Loucy (cell line): ENCODE data around the gene MYPOP.

Source experiments
- H2AFZ ChIP-seq: fragments of 200-600 bp; sonication (generic); 2 replicates; pipeline ENCODE4 v1.6.0; 2016; ENCODE audit warnings: antibody characterized with exemption, mild to moderate bottlenecking, low read length, moderate library complexity
- H3F3A ChIP-seq: fragments of 200-600 bp; 2 replicates; pipeline ENCODE4 v1.6.0; 2016; ENCODE audit warnings: antibody characterized with exemption, low read depth, mild to moderate bottlenecking
- H3K27me3 ChIP-seq: fragments of 200-600 bp; sonication (generic); 2 replicates; pipeline ENCODE4 v1.6.1; 2014; ENCODE audit warnings: low read length, mild to moderate bottlenecking; ENCODE audit not compliant: insufficient read depth, poor library complexity, severe bottlenecking
- H3K36me3 ChIP-seq: fragments of 200-600 bp; sonication (generic); 2 replicates; pipeline ENCODE4 v1.6.1; 2016; ENCODE audit warnings: low read length; ENCODE audit not compliant: insufficient read depth
- H3K4me1 ChIP-seq: fragments of 200-600 bp; sonication (generic); 2 replicates; pipeline ENCODE4 v1.5.1; 2014; ENCODE audit warnings: low read length, mild to moderate bottlenecking; ENCODE audit not compliant: insufficient read depth, poor library complexity, severe bottlenecking
- H3K4me2 ChIP-seq: fragments of 200-600 bp; sonication (generic); 2 replicates; pipeline ENCODE4 v1.6.0; 2014; ENCODE audit warnings: antibody characterized with exemption, low read length, low read depth, mild to moderate bottlenecking; ENCODE audit not compliant: poor library complexity, severe bottlenecking
- H3K4me3 ChIP-seq: fragments of 200-600 bp; sonication (generic); 2 replicates; pipeline ENCODE4 v1.5.1; 2014; ENCODE audit warnings: low read length, mild to moderate bottlenecking, mixed read lengths; ENCODE audit not compliant: poor library complexity, severe bottlenecking
- H3K79me2 ChIP-seq: fragments of 200-600 bp; sonication (generic); 2 replicates; pipeline ENCODE4 v1.6.1; 2014; ENCODE audit warnings: low read length; ENCODE audit not compliant: insufficient read depth
- H3K9ac ChIP-seq: fragments of 200-600 bp; sonication (generic); 2 replicates; pipeline ENCODE4 v1.6.0; 2014; ENCODE audit warnings: mild to moderate bottlenecking, low read depth, low read length, moderate library complexity; ENCODE audit not compliant: poor library complexity, severe bottlenecking
- H3K9me2 ChIP-seq: fragments of 200-600 bp; sonication (generic); replicated peaks from 2 replicates; pipeline ENCODE4 v1.6.1; 2016; ENCODE audit warnings: low read depth, low read length, mixed read lengths
- H3K9me3 ChIP-seq: fragments of 200-600 bp; sonication (generic); 2 replicates; pipeline ENCODE4 v1.6.1; 2014; ENCODE audit warnings: mild to moderate bottlenecking, antibody characterized with exemption, low read length, low read depth; ENCODE audit not compliant: insufficient read depth
- H4K20me1 ChIP-seq: fragments of 200-600 bp; sonication (generic); 2 replicates; pipeline ENCODE4 v1.6.0; 2014; ENCODE audit warnings: antibody characterized with exemption, low read length, mild to moderate bottlenecking; ENCODE audit not compliant: insufficient read depth, poor library complexity, severe bottlenecking
- EZH2phosphoT487 ChIP-seq: fragments of 200-600 bp; IDR thresholded peaks from 2 replicates; pipeline ENCODE4 v1.6.1; 2018; ENCODE audit warnings: antibody characterized with exemption, mild to moderate bottlenecking, moderate library complexity, borderline replicate concordance
- TF ChIP-seq, protein P1 (sequence below): fragments of 200-600 bp; sonication (generic); conservative IDR thresholded peaks from 2 replicates; pipeline ENCODE4 v1.5.1; 2014; ENCODE audit warnings: mild to moderate bottlenecking, antibody characterized with exemption, low read length

Gene MYPOP, protein sequence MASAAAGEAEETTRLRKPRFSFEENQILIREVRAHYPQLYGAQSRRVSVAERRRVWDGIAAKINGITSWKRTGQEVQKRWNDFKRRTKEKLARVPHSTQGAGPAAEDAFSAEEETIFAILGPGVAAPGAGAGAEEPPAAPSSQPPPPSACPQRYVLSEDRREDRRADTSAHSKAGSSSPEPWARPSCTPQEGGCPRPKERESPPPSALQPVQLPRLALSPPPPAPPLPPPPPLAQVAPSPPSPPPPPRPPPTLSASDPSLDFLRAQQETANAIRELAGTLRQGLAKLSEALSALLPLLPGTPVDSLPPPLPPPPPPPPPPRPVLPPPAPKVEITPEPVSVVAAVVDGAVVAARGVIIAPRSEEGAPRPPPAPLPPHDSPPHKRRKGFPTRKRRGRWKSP

DNA sequence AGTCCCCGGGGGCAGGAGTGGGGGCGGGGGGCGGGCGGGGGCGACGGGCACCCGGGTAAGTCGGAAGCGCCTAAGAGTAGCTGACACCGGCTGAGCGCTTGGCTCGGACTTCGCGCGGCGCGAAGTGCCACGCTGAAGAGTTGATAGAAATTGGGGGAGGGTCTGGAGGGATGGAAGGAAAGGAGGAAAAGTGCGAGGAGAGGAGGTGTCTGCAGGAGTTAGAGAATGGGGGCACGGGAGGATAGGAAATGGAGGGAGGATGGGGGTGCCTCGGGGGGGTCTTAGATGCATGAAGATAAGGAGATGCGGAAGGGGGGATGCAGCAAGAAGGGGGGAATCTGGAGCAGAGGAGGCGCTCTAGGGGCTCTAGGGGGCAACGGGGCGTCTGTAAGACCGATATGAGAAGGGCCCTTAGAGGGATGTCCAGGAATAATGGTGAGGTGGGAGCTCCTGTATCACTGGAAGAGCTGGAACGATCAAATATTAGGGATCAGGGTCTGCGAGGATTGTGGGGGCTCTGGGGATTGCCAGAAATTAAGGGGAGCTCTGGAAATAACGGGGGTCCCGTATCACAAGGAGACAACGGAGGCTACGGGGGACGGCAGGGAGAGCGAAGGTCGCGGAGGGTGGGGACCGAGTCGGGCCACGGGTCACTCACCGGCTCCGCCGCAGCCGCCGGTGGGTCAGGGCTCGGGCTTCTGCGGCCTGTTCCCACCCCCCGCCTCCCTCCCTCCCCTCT is at the start of gene MYPOP:
TSS of gene MYPOP (minus strand) at position 702 of the 739 bp plus-strand sequence. CDS start 840 bp downstream, outside the sequence.
- Histone ChIP-seq H4K20me1 (peaks cover 4% of the 10 kb centered on the region), H3K36me3 (no peaks in the 10 kb centered on the region; the same call in 1 of the 2 replicates), H3K4me2 (peak within 1 kb of the TSS; percentile 85), H3K9me3 (no peaks in the 10 kb centered on the region), H3K79me2 (peaks cover 27% of the 10 kb centered on the region), H3K27me3 (no peaks in the 10 kb centered on the region), H2AFZ (peak within 1 kb of the TSS; percentile 93), H3K9me2 (no peaks in the 10 kb centered on the region), H3K4me3 (peak within 1 kb of the TSS; percentile 99), H3F3A (no peaks in the 10 kb centered on the region), H3K9ac (peak within 1 kb of the TSS; percentile 98), H3K4me1 (peaks cover 5% of the 10 kb centered on the region)
- no peak for TF ChIP-seq EZH2phosphoT487
- TF ChIP-seq, protein P1, sequence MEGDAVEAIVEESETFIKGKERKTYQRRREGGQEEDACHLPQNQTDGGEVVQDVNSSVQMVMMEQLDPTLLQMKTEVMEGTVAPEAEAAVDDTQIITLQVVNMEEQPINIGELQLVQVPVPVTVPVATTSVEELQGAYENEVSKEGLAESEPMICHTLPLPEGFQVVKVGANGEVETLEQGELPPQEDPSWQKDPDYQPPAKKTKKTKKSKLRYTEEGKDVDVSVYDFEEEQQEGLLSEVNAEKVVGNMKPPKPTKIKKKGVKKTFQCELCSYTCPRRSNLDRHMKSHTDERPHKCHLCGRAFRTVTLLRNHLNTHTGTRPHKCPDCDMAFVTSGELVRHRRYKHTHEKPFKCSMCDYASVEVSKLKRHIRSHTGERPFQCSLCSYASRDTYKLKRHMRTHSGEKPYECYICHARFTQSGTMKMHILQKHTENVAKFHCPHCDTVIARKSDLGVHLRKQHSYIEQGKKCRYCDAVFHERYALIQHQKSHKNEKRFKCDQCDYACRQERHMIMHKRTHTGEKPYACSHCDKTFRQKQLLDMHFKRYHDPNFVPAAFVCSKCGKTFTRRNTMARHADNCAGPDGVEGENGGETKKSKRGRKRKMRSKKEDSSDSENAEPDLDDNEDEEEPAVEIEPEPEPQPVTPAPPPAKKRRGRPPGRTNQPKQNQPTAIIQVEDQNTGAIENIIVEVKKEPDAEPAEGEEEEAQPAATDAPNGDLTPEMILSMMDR = 0 out of 2 replicates have a peak, but pooled peaks have one; percentile 12

DNA sequence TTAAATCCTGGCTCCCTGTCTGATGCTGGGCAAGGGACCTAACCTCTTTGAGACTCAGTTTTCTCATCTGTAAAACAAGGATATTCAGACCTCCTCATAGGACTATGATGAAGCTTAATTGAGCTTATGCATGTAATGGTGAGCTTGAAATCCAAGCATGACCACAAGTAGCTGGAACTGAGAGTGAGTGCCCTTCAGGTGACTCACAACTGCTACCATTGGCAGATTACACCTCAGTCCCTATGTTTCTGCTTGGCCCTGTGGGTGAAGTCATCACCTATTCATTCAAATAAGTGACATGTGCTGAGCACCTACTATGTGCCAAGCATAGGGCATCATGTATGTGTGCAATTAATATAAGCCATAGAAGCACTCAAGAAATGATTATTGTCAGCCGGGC is 45.5 kb upstream of the MYPOP start:
- no peaks in the 10 kb centered on the region for H3K4me1 ChIP-seq
- H3K9me2 ChIP-seq = no peaks in the 10 kb centered on the region
- no peak for TF ChIP-seq EZH2phosphoT487
- TF ChIP-seq, protein P1 = no peak
- no peak overlapping the region for H2AFZ ChIP-seq
- H3K4me2 ChIP-seq = no peak overlapping the region
- no peaks in the 10 kb centered on the region for H3F3A ChIP-seq
- H3K79me2 ChIP-seq = no peaks in the 10 kb centered on the region
- no peaks in the 10 kb centered on the region for H3K9me3 ChIP-seq
- H3K27me3 ChIP-seq = no peaks in the 10 kb centered on the region
- H3K9ac ChIP-seq = no peak overlapping the region
- H3K4me3 ChIP-seq = no peak overlapping the region
- no peaks in the 10 kb centered on the region for H4K20me1 ChIP-seq
- no peaks in the 10 kb centered on the region for H3K36me3 ChIP-seq

GRCh38 chr19:45940515-45940805 is 38.0 kb upstream of the MYPOP start:
- Histone ChIP-seq H3F3A (no peaks in the 10 kb centered on the region), H3K9me3 (no peaks in the 10 kb centered on the region), H3K9me2 (no peaks in the 10 kb centered on the region), H3K27me3 (no peaks in the 10 kb centered on the region), H4K20me1 (no peaks in the 10 kb centered on the region), H3K4me3 (no peak overlapping the region), H3K4me2 (no peak overlapping the region), H3K79me2 (no peaks in the 10 kb centered on the region), H2AFZ (no peak overlapping the region), H3K4me1 (no peaks in the 10 kb centered on the region), H3K36me3 (no peaks in the 10 kb centered on the region), H3K9ac (no peak overlapping the region)
- TF ChIP-seq, protein P1 = no peak
- no peak for TF ChIP-seq EZH2phosphoT487
